CD14-positive monocyte (primary cell): ENCODE measurements around the gene GJC1. TPM values are rescaled to one million over a fixed set of nuclear protein-coding genes. Genes with fewer than 3 reads are reported as not detected.

ENCODE experiments used
- DNase-seq, 3 donors: peaks; one replicate each; pipeline ENCODE4 v3.0.0-alpha.2; 2011 to 2022
- H2AFZ ChIP-seq: 2 replicates; pipeline ENCODE4 v1.6.0; 2012; ENCODE audit warnings: mild to moderate bottlenecking, low read depth, low read length, inconsistent platforms; ENCODE audit not compliant: insufficient read depth, poor library complexity, severe bottlenecking
- H3K27ac ChIP-seq, 2 donors: 1 replicate in 1 of 2; 2 replicates in 1 of 2; pipeline ENCODE4 v1.5.1; 2012 to 2013; ENCODE audit warnings: low read length in 2 of 2, control low read depth in 1 of 2, inconsistent platforms in 1 of 2, low read depth in 1 of 2, mild to moderate bottlenecking in 1 of 2
- H3K27me3 ChIP-seq, 2 donors: one replicate each; pipeline versions ENCODE4 v1.6.0 to v1.6.1; 2011 to 2013; ENCODE audit warnings: low read length in 2 of 2; ENCODE audit not compliant: control insufficient read depth in 2 of 2, insufficient read depth in 2 of 2
- H3K36me3 ChIP-seq, 2 donors: replicated peaks in 1 of 2; 1 replicate in 1 of 2; 2 replicates in 1 of 2; pipeline versions ENCODE4 v1.5.1 to v1.6.1; 2012 to 2013; ENCODE audit warnings: low read length in 2 of 2, control low read depth in 1 of 2, inconsistent platforms in 1 of 2, mild to moderate bottlenecking in 1 of 2; ENCODE audit not compliant: insufficient read depth in 2 of 2, control insufficient read depth in 1 of 2
- H3K4me1 ChIP-seq, 2 donors: 1 replicate in 1 of 2; 2 replicates in 1 of 2; pipeline versions ENCODE4 v1.5.1 to v1.6.1; 2012 to 2013; ENCODE audit warnings: low read length in 2 of 2, control low read depth in 1 of 2, inconsistent platforms in 1 of 2, mild to moderate bottlenecking in 1 of 2, moderate library complexity in 1 of 2; ENCODE audit not compliant: insufficient read depth in 2 of 2, control insufficient read depth in 1 of 2
- H3K4me2 ChIP-seq: replicated peaks from 2 replicates; pipeline ENCODE3; 2012; ENCODE audit warnings: low read length, moderate library complexity, mild to moderate bottlenecking; ENCODE audit not compliant: poor library complexity, severe bottlenecking; ENCODE audit errors: extremely low read depth
- H3K4me3 ChIP-seq, 3 experiments: fragments of 200-600 bp in 1 of 3; sonication (generic) in 1 of 3; replicated peaks in 1 of 3; 1 replicate in 2 of 3; 2 replicates in 1 of 3; pipeline ENCODE4 v1.5.1; 2011 to 2013; ENCODE audit warnings: low read length in 3 of 3, mild to moderate bottlenecking in 3 of 3, control low read depth in 2 of 3, low read depth in 2 of 3, inconsistent platforms in 1 of 3, moderate library complexity in 1 of 3
- H3K79me2 ChIP-seq: 2 replicates; pipeline ENCODE4 v1.6.0; 2012; ENCODE audit warnings: mild to moderate bottlenecking, control low read depth, inconsistent platforms, low read length, moderate library complexity; ENCODE audit not compliant: insufficient read depth
- H3K9ac ChIP-seq: 2 replicates; pipeline ENCODE4 v1.6.0; 2017; ENCODE audit warnings: low read length, mild to moderate bottlenecking; ENCODE audit not compliant: insufficient read depth, poor library complexity, severe bottlenecking
- H3K9me3 ChIP-seq, 2 donors: replicated peaks in 1 of 2; 1 replicate in 1 of 2; 2 replicates in 1 of 2; pipeline versions ENCODE4 v1.5.1 to v1.6.1; 2012 to 2013; ENCODE audit warnings: low read length in 2 of 2, control low read depth in 1 of 2; ENCODE audit not compliant: control insufficient read depth in 1 of 2, insufficient read depth in 1 of 2
- H4K20me1 ChIP-seq: 2 replicates; pipeline ENCODE4 v1.6.0; 2012; ENCODE audit warnings: mild to moderate bottlenecking, low read length, control low read depth, moderate library complexity; ENCODE audit not compliant: insufficient read depth
- H3K27ac Mint-ChIP-seq, 7 donors: one replicate each; pipeline ENCODE4 v1.8.0; 2020; ENCODE audit warnings: mild to moderate bottlenecking in 7 of 7, mixed read lengths in 7 of 7, moderate library complexity in 6 of 7, inconsistent platforms in 2 of 7
- H3K27me3 Mint-ChIP-seq, 3 donors: one replicate each; pipeline ENCODE4 v1.8.0; 2021 to 2022; ENCODE audit warnings: low read depth in 3 of 3, mild to moderate bottlenecking in 3 of 3, mixed read lengths in 3 of 3, moderate library complexity in 3 of 3, inconsistent platforms in 1 of 3
- H3K36me3 Mint-ChIP-seq, 2 donors: one replicate each; pipeline ENCODE4 v1.8.0; 2020; ENCODE audit warnings: mixed read lengths in 2 of 2, inconsistent platforms in 1 of 2, mild to moderate bottlenecking in 1 of 2
- H3K4me1 Mint-ChIP-seq: one replicate; pipeline ENCODE4 v1.8.0; 2020; ENCODE audit warnings: mild to moderate bottlenecking, mixed read lengths
- H3K4me3 Mint-ChIP-seq, 2 donors: one replicate each; pipeline ENCODE4 v1.8.0; 2020; ENCODE audit warnings: mild to moderate bottlenecking in 2 of 2, mixed read lengths in 2 of 2, moderate library complexity in 1 of 2
- H3K9me3 Mint-ChIP-seq, 7 donors: one replicate each; pipeline ENCODE4 v1.8.0; 2020 to 2022; ENCODE audit warnings: mixed read lengths in 7 of 7, mild to moderate bottlenecking in 6 of 7, moderate library complexity in 6 of 7, inconsistent platforms in 2 of 7
- CTCF ChIP-seq: fragments of 200-600 bp; IDR thresholded peaks from one replicate; pipeline ENCODE4 v1.8.0; 2022; ENCODE audit warnings: antibody characterized with exemption, mild to moderate bottlenecking
- WGBS: methylation state at CpG from one replicate; pipeline ENCODE4 v1.1.5; 2013; ENCODE audit warnings: missing lambda C conversion rate; ENCODE audit not compliant: insufficient coverage; 5-methylcytosine and 5-hydroxymethylcytosine counted together
- intact Hi-C, 2 donors: fragments of 100-400 bp; cut with micrococcal nuclease; formaldehyde crosslinking; loops; one replicate each; pipeline versions ENCODE4 v1.15.0 to v1.15.1; 2023
- polyA plus RNA-seq, 3 donors: library from polyadenylated mRNA; depleted of rRNA in 1 of 3; unstranded in 2 of 3; stranded (reverse) in 1 of 3; fragments of 300-500 nt in 2 of 3; fragments of >200 nt in 1 of 3; fragmentation: Illumina TruSeq in 2 of 3; gene quantifications; 1 replicate in 2 of 3; 2 replicates in 1 of 3; pipeline ENCODE4 v1.2.3, GENCODE V29; 2012 to 2021

Gene GJC1
- polyA plus RNA-seq, 3 donors = not detected

GRCh38 chr17:44754276-44754675 is 75.8 kb downstream of the GJC1 start:
- peaks cover 26 to 33% (median 27%) of the 10 kb centered on the region in 3 donors for H3K27me3 Mint-ChIP-seq
- Histone ChIP-seq H3K4me1 (peaks cover 2 to 6% of the 10 kb centered on the region in 2 donors), H3K27ac (no peak overlapping the region), H4K20me1 (no peaks in the 10 kb centered on the region), H2AFZ (no peak overlapping the region), H3K27me3 (peaks cover 16 to 20% of the 10 kb centered on the region in 2 donors), H3K36me3 (peaks cover 19 to 28% of the 10 kb centered on the region in 2 donors), H3K79me2 (no peaks in the 10 kb centered on the region), H3K4me3 (no peak overlapping the region), H3K9me3 (peaks cover 0 to 6% of the 10 kb centered on the region in 2 donors), H3K4me2 (no peak overlapping the region), H3K9ac (no peak overlapping the region)
- peaks cover 2% of the 10 kb centered on the region for H3K4me1 Mint-ChIP-seq
- 88% methylated on average over 7 of the region's 7 CpGs for WGBS
- no peak overlapping the region for H3K4me3 Mint-ChIP-seq
- intact Hi-C loops = no loop called here
- H3K9me3 Mint-ChIP-seq = peaks cover 0 to 9% (median 0%) of the 10 kb centered on the region in 7 donors
- no peak for DNase-seq
- H3K36me3 Mint-ChIP-seq = peaks cover 24 to 25% of the 10 kb centered on the region in 2 donors
- no peak overlapping the region for H3K27ac Mint-ChIP-seq
- TF ChIP-seq CTCF = no peak

- no peak for TF ChIP-seq CTCF
- no peaks in the 10 kb centered on the region for H3K79me2 ChIP-seq
- Mint-ChIP-seq H3K9me3 (peaks cover 0 to 8% (median 0%) of the 10 kb centered on the region in 7 donors), H3K4me1 (peaks cover 2% of the 10 kb centered on the region), H3K4me3 (no peak overlapping the region), H3K27me3 (peaks cover 24 to 25% (median 25%) of the 10 kb centered on the region in 3 donors), H3K36me3 (peaks cover 27 to 31% of the 10 kb centered on the region in 2 donors), H3K27ac (no peak overlapping the region)
- peaks cover 24 to 37% of the 10 kb centered on the region in 2 donors for H3K36me3 ChIP-seq
- H2AFZ ChIP-seq = no peak overlapping the region
- H3K4me1 ChIP-seq = no peaks in the 10 kb centered on the region
- peaks cover 13 to 14% of the 10 kb centered on the region in 2 donors for H3K27me3 ChIP-seq
- peaks cover 0 to 5% of the 10 kb centered on the region in 2 donors for H3K9me3 ChIP-seq
- WGBS = 92% methylated on average over 14 of the region's 17 CpGs
- H3K27ac ChIP-seq = no peak overlapping the region
- no peak for DNase-seq
- H3K4me2 ChIP-seq = no peak overlapping the region
- no peaks in the 10 kb centered on the region for H4K20me1 ChIP-seq
- H3K9ac ChIP-seq = no peak overlapping the region
- intact Hi-C loops = no loop called here
- no peak overlapping the region for H3K4me3 ChIP-seq
These were observed 76.9 kb downstream of the GJC1 start for GRCh38 chr17:44752953-44753861.
